HepG2 (cell line): ENCODE results near the gene VWA7. TPM values are rescaled to one million over a fixed set of nuclear protein-coding genes. Genes with fewer than 3 reads are reported as not detected.
A peak's percentile ranks its signal among the peaks of the same experiment; 100 is the strongest.

Experiments used
- ATF7 ChIP-seq, 2 experiments: fragments of 450-650 bp in 1 of 2; sonication (generic) in 1 of 2; formaldehyde crosslinking in 1 of 2; IDR thresholded peaks; 2 replicates each; pipeline versions ENCODE4 v1.4.0 to v1.6.1; 2016 to 2020; ENCODE audit warnings: antibody characterized with exemption in 1 of 2, mild to moderate bottlenecking in 1 of 2, missing genetic modification reagents in 1 of 2
- FIP1L1 ChIP-seq: fragments of 200-400 bp; formaldehyde crosslinking; IDR thresholded peaks from 2 replicates; pipeline ENCODE4 v1.6.1; 2018; ENCODE audit warnings: low read depth, mild to moderate bottlenecking, low read length, moderate library complexity, borderline replicate concordance; ENCODE audit not compliant: insufficient read depth
- GZF1 ChIP-seq: sonication (generic); formaldehyde crosslinking; IDR thresholded peaks from 2 replicates; pipeline ENCODE4 v1.5.1; 2020; ENCODE audit warnings: mild to moderate bottlenecking, missing genetic modification reagents
- IKZF5 ChIP-seq: IDR thresholded peaks from 2 replicates; pipeline ENCODE4 v1.6.1; 2018; ENCODE audit warnings: missing genetic modification reagents, mild to moderate bottlenecking, missing compliant biosample characterization
- KAT7 ChIP-seq: IDR thresholded peaks from 2 replicates; pipeline ENCODE4 v1.6.1; 2018; ENCODE audit warnings: borderline replicate concordance, missing compliant biosample characterization
- KDM5A ChIP-seq: fragments of 200-600 bp; sonication (generic); IDR thresholded peaks from 2 replicates; pipeline ENCODE4 v1.7.0; 2018; ENCODE audit warnings: antibody characterized with exemption, mild to moderate bottlenecking, low read length, borderline replicate concordance
- MLXIP ChIP-seq: sonication (generic); formaldehyde crosslinking; IDR thresholded peaks from 2 replicates; pipeline ENCODE4 v1.9.0; 2021; ENCODE audit warnings: missing genetic modification reagents, borderline replicate concordance
- MTA1 ChIP-seq: sonication (generic); formaldehyde crosslinking; IDR thresholded peaks from 2 replicates; pipeline ENCODE4 v1.4.0; 2020; ENCODE audit warnings: missing genetic modification reagents, mild to moderate bottlenecking, borderline replicate concordance
- MTF2 ChIP-seq: sonication (generic); formaldehyde crosslinking; IDR thresholded peaks from 2 replicates; pipeline ENCODE4 v1.5.0; 2020; ENCODE audit warnings: missing genetic modification reagents, borderline replicate concordance
- POLR2G ChIP-seq: fragments of 200-400 bp; formaldehyde crosslinking; IDR thresholded peaks from 2 replicates; pipeline ENCODE4 v1.6.1; 2018; ENCODE audit warnings: mild to moderate bottlenecking, low read depth, low read length, moderate library complexity
- SIN3A ChIP-seq: IDR thresholded peaks from 2 replicates; pipeline ENCODE4 v1.6.1; 2011; ENCODE audit warnings: low read depth, mild to moderate bottlenecking, control low read depth, low read length, borderline replicate concordance
- TBL1XR1 ChIP-seq: fragments of 150-350 bp; IDR thresholded peaks from 2 replicates; pipeline ENCODE4 v1.6.1; 2014; ENCODE audit warnings: borderline replicate concordance, low read length; ENCODE audit not compliant: partially characterized antibody
- ZBTB37 ChIP-seq: sonication (generic); formaldehyde crosslinking; IDR thresholded peaks from 2 replicates; pipeline ENCODE4 v1.4.0; 2020; ENCODE audit warnings: mild to moderate bottlenecking, missing genetic modification reagents
- ZNF121 ChIP-seq: sonication (generic); formaldehyde crosslinking; IDR thresholded peaks from 2 replicates; pipeline ENCODE4 v1.5.0; 2020; ENCODE audit warnings: mild to moderate bottlenecking, missing genetic modification reagents
- ZNF441 ChIP-seq: sonication (generic); formaldehyde crosslinking; IDR thresholded peaks from 2 replicates; pipeline ENCODE4 v1.7.0; 2021; ENCODE audit warnings: missing genetic modification reagents, borderline replicate concordance
- ZNF569 ChIP-seq: sonication (generic); formaldehyde crosslinking; IDR thresholded peaks from 2 replicates; pipeline ENCODE4 v1.5.0; 2020; ENCODE audit warnings: mild to moderate bottlenecking, missing genetic modification reagents, moderate library complexity, borderline replicate concordance
- ZNF670 ChIP-seq: sonication (generic); formaldehyde crosslinking; IDR thresholded peaks from 2 replicates; pipeline ENCODE4 v1.8.0; 2022; ENCODE audit warnings: mild to moderate bottlenecking, missing genetic modification reagents, borderline replicate concordance
- polyA plus RNA-seq, 8 experiments: library from polyadenylated mRNA; depleted of rRNA in 3 of 8; stranded (reverse) in 7 of 8; unstranded in 1 of 8; fragments of >200 nt; fragmentation: Illumina TruSeq in 4 of 8; extraction: Trizol in 4 of 8; gene quantifications; 2 replicates each; pipeline versions ENCODE4 v1.2.1 to v1.2.3, GENCODE V29; 2011 to 2016; ENCODE audit warnings: low read depth in 4 of 8, missing spikeins in 1 of 8, mixed read lengths in 1 of 8; ENCODE audit not compliant: insufficient read depth in 1 of 8
- total RNA-seq, 5 experiments: library from RNA; depleted of rRNA; stranded (reverse); fragments of >200 nt; fragmentation: Illumina TruSeq; extraction: Trizol; gene quantifications; 2 replicates each; pipeline ENCODE4 v1.2.3, GENCODE V29; 2016; ENCODE audit warnings: low read depth in 1 of 5
- TF ChIP-seq, protein P1 (sequence below): sonication (generic); formaldehyde crosslinking; IDR thresholded peaks from 2 replicates; pipeline ENCODE4 v1.5.1; 2020; ENCODE audit warnings: missing genetic modification reagents, mild to moderate bottlenecking, borderline replicate concordance

Gene VWA7
- total and polyA plus RNA-seq, 2 of the 13 experiments (the other 11 are each of a cell fraction or from before 2014, with no cell fraction given), result 0.86 to 3.3 TPM

- 0 out of 2 replicates have a peak, but pooled peaks have one; percentile 10 for TF ChIP-seq ZBTB37 (CRISPR knock-in tag)
- TF ChIP-seq, protein P1, sequence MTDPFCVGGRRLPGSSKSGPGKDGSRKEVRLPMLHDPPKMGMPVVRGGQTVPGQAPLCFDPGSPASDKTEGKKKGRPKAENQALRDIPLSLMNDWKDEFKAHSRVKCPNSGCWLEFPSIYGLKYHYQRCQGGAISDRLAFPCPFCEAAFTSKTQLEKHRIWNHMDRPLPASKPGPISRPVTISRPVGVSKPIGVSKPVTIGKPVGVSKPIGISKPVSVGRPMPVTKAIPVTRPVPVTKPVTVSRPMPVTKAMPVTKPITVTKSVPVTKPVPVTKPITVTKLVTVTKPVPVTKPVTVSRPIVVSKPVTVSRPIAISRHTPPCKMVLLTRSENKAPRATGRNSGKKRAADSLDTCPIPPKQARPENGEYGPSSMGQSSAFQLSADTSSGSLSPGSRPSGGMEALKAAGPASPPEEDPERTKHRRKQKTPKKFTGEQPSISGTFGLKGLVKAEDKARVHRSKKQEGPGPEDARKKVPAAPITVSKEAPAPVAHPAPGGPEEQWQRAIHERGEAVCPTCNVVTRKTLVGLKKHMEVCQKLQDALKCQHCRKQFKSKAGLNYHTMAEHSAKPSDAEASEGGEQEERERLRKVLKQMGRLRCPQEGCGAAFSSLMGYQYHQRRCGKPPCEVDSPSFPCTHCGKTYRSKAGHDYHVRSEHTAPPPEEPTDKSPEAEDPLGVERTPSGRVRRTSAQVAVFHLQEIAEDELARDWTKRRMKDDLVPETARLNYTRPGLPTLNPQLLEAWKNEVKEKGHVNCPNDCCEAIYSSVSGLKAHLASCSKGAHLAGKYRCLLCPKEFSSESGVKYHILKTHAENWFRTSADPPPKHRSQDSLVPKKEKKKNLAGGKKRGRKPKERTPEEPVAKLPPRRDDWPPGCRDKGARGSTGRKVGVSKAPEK (CRISPR knock-in tag), result 0 out of 2 replicates have a peak, but pooled peaks have one; percentile 7
- TF ChIP-seq KAT7 (CRISPR knock-in tag), result 0 out of 2 replicates have a peak, but pooled peaks have one; percentile 48
- peak; percentile 37 for TF ChIP-seq TBL1XR1
- TF ChIP-seq IKZF5, result no peak
- no peak for TF ChIP-seq ZNF569 (CRISPR knock-in tag)
- TF ChIP-seq ATF7 (IDR thresholded peaks at IDR 0.05), result no peak
- TF ChIP-seq ATF7 (CRISPR knock-in tag; IDR thresholded peaks at IDR 0.05), result no peak
- TF ChIP-seq SIN3A, result no peak
- TF ChIP-seq KDM5A, result peak; percentile 48; the same call in 1 of the 2 replicates
- no peak for TF ChIP-seq MLXIP (CRISPR knock-in tag)
- TF ChIP-seq GZF1 (CRISPR knock-in tag), result 0 out of 2 replicates have a peak, but pooled peaks have one; percentile 44
- no peak for TF ChIP-seq ZNF670 (CRISPR knock-in tag)
- TF ChIP-seq FIP1L1, result 0 out of 2 replicates have a peak, but pooled peaks have one; percentile 21
- peak; percentile 66 for TF ChIP-seq POLR2G
- peak; percentile 32; the same call in 1 of the 2 replicates for TF ChIP-seq ZNF441 (CRISPR knock-in tag)
- TF ChIP-seq MTA1 (CRISPR knock-in tag), result no peak
- TF ChIP-seq ZNF121, result peak; percentile 82
- 0 out of 2 replicates have a peak, but pooled peaks have one; percentile 12 for TF ChIP-seq MTF2 (CRISPR knock-in tag)
Observed at GRCh38 chr6:31821301-31822035, 44.3 kb upstream of the VWA7 start (continued).
